GM12873 (cell line): Measurements from ENCODE around the gene CHCHD3.

ENCODE experiments used
- CTCF ChIP-seq: IDR thresholded peaks from 2 replicates; pipeline ENCODE4 v1.5.1; 2012; ENCODE audit warnings: low read depth, mild to moderate bottlenecking, moderate library complexity, low read length, control low read depth; ENCODE audit not compliant: insufficient read depth; ENCODE audit errors: missing control alignments

Gene CHCHD3

GRCh38 chr7:133108023-133108422, 26.1 kb upstream of the CHCHD3 start:
- no peak for TF ChIP-seq CTCF

GRCh38 chr7:133102276-133103060, 20.6 kb upstream of the CHCHD3 start:
- TF ChIP-seq CTCF: no peak

- TF ChIP-seq CTCF: no peak
Measured at GRCh38 chr7:133099633-133100286, 17.9 kb upstream of the CHCHD3 start.

- no peak for TF ChIP-seq CTCF
Measured at GRCh38 chr7:133095119-133095671, 13.3 kb upstream of the CHCHD3 start.

- no peak for TF ChIP-seq CTCF
Measured at GRCh38 chr7:133091943-133092464, 10.1 kb upstream of the CHCHD3 start.

GRCh38 chr7:133082390-133082766, 488 bp upstream of the CHCHD3 start:
- TF ChIP-seq CTCF: no peak

GRCh38 chr7:133081119-133081598, 731 bp downstream of the CHCHD3 start:
- TF ChIP-seq CTCF: no peak
